Choroid plexus epithelial cell (primary cell): Measurements from ENCODE around the gene TCF15.

Source experiments
- DNase-seq: peaks from one replicate; pipeline ENCODE4 v3.0.0-alpha.2; 2010; ENCODE audit warnings: low read depth
- H3K4me3 ChIP-seq: 2 replicates; pipeline ENCODE4 v1.5.1; 2011; ENCODE audit warnings: low read depth, mild to moderate bottlenecking, control low read depth, low read length, moderate library complexity
- CTCF ChIP-seq: conservative IDR thresholded peaks from 2 replicates; pipeline ENCODE4 v1.5.1; 2011; ENCODE audit warnings: low read depth, mild to moderate bottlenecking, control low read depth, inconsistent platforms, low read length, moderate library complexity

Gene TCF15

GRCh38 chr20:620246-620645 lies 10.1 kb upstream of the TCF15 start:
- no peak for DNase-seq
- no peak overlapping the region for H3K4me3 ChIP-seq
- TF ChIP-seq CTCF: no peak

DNA sequence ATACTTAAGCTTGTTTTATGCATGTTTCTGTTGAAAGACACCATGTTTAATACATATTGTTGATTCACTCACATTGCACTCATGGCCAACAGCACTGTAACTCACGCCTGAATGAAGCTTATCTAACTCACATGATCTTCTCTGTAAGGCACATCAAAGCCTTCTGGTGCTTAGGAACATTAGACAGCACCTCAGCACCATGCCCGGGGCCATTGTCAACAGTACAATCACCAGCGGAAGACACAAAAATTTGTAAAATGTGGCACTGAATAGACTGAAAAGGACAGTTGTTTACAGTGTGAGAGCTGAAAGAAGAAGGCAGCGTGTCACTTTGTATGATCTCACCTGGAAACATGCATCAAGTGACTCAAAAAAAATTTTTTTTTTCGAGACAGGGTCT lies 8.9 kb upstream of the TCF15 start:
- H3K4me3 ChIP-seq: no peak overlapping the region
- DNase-seq: no peak
- TF ChIP-seq CTCF: no peak

- no peak for TF ChIP-seq CTCF
- H3K4me3 ChIP-seq: no peak overlapping the region
- no peak for DNase-seq
Measured at GRCh38 chr20:617934-618690, 8.0 kb upstream of the TCF15 start.

DNA sequence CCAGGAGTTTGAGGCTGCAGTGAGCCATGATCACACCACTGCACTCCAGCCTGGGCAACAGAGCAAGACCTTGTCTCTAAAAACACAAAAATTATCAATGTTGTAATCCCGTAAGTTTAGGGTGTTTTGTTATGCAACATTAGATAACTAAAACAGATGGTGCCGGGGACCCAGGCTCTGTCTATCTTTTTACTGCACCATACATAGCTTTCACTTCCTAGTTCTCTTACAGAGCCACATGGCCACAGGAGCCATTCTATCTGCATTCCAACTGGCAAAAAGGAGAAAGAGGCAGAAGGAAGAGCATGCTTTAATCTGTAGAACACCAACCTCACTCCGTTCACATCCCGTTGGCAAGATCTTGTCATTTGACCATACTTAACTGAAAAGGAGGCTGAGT lies 5.4 kb upstream of the TCF15 start:
- DNase-seq: no peak
- no peak overlapping the region for H3K4me3 ChIP-seq
- no peak for TF ChIP-seq CTCF

DNA sequence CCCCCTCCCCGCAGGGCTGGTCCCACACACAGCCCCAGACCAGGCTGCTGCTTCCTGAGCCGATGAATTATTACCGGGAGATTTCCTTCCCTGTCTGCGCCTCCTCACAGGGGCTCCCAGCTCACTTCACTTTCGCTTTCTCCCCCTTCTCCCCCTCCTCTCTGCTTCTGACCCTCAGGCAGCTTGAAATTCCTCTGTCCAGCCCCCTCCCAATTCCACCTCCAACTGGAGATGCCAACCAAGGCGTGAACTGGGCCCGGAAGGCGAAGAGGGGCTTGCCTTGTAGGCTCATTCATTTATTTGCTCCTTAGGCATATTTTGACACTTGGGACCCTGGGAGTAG lies 1.7 kb upstream of the TCF15 start:
- TF ChIP-seq CTCF: no peak

DNA sequence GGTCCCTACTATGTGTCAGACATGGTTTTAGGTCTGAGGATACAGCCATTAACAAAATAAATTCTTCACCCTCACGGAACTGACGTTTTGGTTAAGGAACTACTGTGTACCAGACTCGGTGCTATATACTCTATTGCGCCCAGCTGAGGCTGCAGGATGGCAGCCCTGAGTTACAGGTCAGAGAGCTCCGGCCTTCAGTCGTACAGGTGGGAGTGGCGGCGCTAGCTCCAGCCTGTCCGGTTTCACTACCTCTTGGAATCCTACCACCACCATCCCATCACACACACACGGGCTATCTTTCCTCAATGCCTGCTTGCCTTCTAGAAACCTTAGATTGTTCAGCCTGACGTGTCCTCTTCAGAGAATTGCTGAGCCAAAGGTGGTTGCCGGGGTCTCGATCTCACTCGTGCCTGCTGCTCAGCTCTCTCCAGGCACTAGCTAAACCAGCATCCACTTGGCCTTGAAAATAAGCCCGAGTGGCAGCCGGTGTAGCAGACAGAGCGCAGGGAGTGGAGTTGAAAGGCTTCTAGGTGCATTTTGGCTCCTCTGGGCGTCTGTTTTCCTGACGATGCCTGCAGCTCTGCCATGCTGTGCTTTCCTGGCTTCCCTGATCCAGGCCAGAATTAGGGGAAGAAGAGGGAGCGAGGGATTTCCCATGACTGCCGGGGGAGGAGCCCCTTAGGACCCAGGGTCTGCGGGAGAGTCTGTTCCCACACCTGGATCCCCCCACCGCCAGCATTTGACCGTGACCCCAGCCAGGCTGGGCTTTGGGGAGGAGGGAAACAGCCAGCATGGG lies 1.1 kb upstream of the TCF15 start:
- no peak for TF ChIP-seq CTCF
- no peak overlapping the region for H3K4me3 ChIP-seq
- DNase-seq: no peak

More for the DNA sequence above, 1.7 kb upstream of the TCF15 start:
- no peak overlapping the region for H3K4me3 ChIP-seq
- DNase-seq: no peak
